ENCODE results near the gene PARP8. TPM values are rescaled to one million over a fixed set of nuclear protein-coding genes. Genes with fewer than 3 reads are reported as not detected.

The PARP8 gene
- total and polyA plus RNA-seq, 9 of the 15 experiments (the other 6 are each of a cell fraction or from before 2014, with no cell fraction given), result 0.03 to 0.31 TPM; not detected in 7

DNA sequence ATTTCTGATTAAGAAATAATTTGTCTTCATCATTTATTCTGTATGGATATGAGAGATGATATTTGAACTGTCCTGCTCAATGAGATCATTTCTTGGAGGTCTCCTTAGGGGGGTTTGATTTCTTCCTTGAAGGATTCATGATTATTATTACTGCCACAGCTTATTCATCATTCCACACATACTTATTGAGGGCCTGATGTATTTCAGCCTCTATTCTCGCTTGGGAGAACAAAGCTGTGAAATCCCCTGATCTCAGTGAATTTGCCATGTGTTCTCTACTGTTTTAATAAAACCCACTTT lies 36.9 kb downstream of the PARP8 start (continued):
- TF ChIP-seq, protein P1, sequence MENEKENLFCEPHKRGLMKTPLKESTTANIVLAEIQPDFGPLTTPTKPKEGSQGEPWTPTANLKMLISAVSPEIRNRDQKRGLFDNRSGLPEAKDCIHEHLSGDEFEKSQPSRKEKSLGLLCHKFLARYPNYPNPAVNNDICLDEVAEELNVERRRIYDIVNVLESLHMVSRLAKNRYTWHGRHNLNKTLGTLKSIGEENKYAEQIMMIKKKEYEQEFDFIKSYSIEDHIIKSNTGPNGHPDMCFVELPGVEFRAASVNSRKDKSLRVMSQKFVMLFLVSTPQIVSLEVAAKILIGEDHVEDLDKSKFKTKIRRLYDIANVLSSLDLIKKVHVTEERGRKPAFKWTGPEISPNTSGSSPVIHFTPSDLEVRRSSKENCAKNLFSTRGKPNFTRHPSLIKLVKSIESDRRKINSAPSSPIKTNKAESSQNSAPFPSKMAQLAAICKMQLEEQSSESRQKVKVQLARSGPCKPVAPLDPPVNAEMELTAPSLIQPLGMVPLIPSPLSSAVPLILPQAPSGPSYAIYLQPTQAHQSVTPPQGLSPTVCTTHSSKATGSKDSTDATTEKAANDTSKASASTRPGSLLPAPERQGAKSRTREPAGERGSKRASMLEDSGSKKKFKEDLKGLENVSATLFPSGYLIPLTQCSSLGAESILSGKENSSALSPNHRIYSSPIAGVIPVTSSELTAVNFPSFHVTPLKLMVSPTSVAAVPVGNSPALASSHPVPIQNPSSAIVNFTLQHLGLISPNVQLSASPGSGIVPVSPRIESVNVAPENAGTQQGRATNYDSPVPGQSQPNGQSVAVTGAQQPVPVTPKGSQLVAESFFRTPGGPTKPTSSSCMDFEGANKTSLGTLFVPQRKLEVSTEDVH (IDR thresholded peaks at IDR 0.05; ENCODE audit: low read depth, partially characterized antibody), result no peak
- no peak for TF ChIP-seq MEIS2 (IDR thresholded peaks at IDR 0.05; ENCODE audit: partially characterized antibody)
- no peak for TF ChIP-seq YBX1 (IDR thresholded peaks at IDR 0.05)
- no peak for TF ChIP-seq POLR2A (conservative IDR thresholded peaks at IDR 0.05)
- TF ChIP-seq PRPF4 (IDR thresholded peaks at IDR 0.05; ENCODE audit: insufficient read depth, low read depth, low read length, poor library complexity, severe bottlenecking), result no peak
- no peak for TF ChIP-seq ZNF175 (CRISPR knock-in tag; IDR thresholded peaks at IDR 0.05; ENCODE audit: low read depth)
- no peak for TF ChIP-seq SREBF1 (IDR thresholded peaks at IDR 0.05; ENCODE audit: borderline replicate concordance, low read depth, low read length)
- no peak for TF ChIP-seq ZNF280A (IDR thresholded peaks at IDR 0.05; ENCODE audit: low read depth, partially characterized antibody)

- intact Hi-C loops (cut with micrococcal nuclease), result no loop called here
Measured at GRCh38 chr5:50704730-50705129, 38.3 kb downstream of the PARP8 start.

More at GRCh38 chr5:50704730-50705129, 38.3 kb downstream of the PARP8 start:
- H3K4me1 ChIP-seq (replicated peaks in 1 of 2; ENCODE audit: control insufficient read depth in 2 of 2, insufficient read depth in 2 of 2, low read length in 2 of 2), result no peaks in the 10 kb centered on the region
- H3K36me3 ChIP-seq (ENCODE audit: control insufficient read depth, insufficient read depth, low read length), result no peaks in the 10 kb centered on the region
- 0% methylated on average over 3 of the region's 3 CpGs for WGBS (ENCODE audit: insufficient coverage, low coverage, missing lambda C conversion rate)
- no peaks in the 10 kb centered on the region for H3K9me1 ChIP-seq (ENCODE audit: control insufficient read depth, insufficient read depth, low read length)
- no peak overlapping the region for H3K4me3 ChIP-seq
- FAIRE-seq, result no peak
- H3K79me2 ChIP-seq (ENCODE audit: control insufficient read depth, insufficient read depth, low read length), result no peaks in the 10 kb centered on the region
- H3K4me2 ChIP-seq (ENCODE audit: insufficient read depth, low read length), result no peak overlapping the region
- H3K27me3 ChIP-seq (ENCODE audit: control insufficient read depth in 2 of 2, insufficient read depth in 2 of 2, low read length in 2 of 2), result no peaks in the 10 kb centered on the region
- POLR2A ChIA-PET, result no interaction called here
- H3K9me3 ChIP-seq (replicated peaks; ENCODE audit: control insufficient read depth, insufficient read depth, low read depth, low read length), result peaks cover 2% of the 10 kb centered on the region
- H3K27ac ChIP-seq (ENCODE audit: extremely low read depth, low read depth, low read length), result no peak overlapping the region
- no peaks in the 10 kb centered on the region for H4K20me1 ChIP-seq (replicated peaks; ENCODE audit: control insufficient read depth, insufficient read depth, low read length)
- TF ChIP-seq, protein P2, sequence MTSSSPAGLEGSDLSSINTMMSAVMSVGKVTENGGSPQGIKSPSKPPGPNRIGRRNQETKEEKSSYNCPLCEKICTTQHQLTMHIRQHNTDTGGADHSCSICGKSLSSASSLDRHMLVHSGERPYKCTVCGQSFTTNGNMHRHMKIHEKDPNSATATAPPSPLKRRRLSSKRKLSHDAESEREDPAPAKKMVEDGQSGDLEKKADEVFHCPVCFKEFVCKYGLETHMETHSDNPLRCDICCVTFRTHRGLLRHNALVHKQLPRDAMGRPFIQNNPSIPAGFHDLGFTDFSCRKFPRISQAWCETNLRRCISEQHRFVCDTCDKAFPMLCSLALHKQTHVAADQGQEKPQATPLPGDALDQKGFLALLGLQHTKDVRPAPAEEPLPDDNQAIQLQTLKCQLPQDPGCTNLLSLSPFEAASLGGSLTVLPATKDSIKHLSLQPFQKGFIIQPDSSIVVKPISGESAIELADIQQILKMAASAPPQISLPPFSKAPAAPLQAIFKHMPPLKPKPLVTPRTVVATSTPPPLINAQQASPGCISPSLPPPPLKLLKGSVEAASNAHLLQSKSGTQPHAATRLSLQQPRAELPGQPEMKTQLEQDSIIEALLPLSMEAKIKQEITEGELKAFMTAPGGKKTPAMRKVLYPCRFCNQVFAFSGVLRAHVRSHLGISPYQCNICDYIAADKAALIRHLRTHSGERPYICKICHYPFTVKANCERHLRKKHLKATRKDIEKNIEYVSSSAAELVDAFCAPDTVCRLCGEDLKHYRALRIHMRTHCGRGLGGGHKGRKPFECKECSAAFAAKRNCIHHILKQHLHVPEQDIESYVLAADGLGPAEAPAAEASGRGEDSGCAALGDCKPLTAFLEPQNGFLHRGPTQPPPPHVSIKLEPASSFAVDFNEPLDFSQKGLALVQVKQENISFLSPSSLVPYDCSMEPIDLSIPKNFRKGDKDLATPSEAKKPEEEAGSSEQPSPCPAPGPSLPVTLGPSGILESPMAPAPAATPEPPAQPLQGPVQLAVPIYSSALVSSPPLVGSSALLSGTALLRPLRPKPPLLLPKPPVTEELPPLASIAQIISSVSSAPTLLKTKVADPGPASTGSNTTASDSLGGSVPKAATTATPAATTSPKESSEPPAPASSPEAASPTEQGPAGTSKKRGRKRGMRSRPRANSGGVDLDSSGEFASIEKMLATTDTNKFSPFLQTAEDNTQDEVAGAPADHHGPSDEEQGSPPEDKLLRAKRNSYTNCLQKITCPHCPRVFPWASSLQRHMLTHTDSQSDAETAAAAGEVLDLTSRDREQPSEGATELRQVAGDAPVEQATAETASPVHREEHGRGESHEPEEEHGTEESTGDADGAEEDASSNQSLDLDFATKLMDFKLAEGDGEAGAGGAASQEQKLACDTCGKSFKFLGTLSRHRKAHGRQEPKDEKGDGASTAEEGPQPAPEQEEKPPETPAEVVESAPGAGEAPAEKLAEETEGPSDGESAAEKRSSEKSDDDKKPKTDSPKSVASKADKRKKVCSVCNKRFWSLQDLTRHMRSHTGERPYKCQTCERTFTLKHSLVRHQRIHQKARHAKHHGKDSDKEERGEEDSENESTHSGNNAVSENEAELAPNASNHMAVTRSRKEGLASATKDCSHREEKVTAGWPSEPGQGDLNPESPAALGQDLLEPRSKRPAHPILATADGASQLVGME (CRISPR knock-in tag; IDR thresholded peaks at IDR 0.05), result no peak
- H3K9ac ChIP-seq (ENCODE audit: insufficient read depth in 1 of 2, low read depth in 2 of 2, low read length in 2 of 2), result no peak overlapping the region
- ATAC-seq, result no peak
- no peak overlapping the region for H2AFZ ChIP-seq (ENCODE audit: low read depth, low read length)
- in situ Hi-C loops (cut with MboI), result no loop called here
- BruUV-seq (replicated peaks), result no TSS peak
- no peak for DNase-seq (ENCODE audit: extremely low read depth in 1 of 4, low spot score in 3 of 4)
- CTCF ChIA-PET (ENCODE audit: low intra/inter-chr PET ratio), result no interaction called here
